Measurements from ENCODE around the gene RFX2. TPM values are rescaled to one million over a fixed set of nuclear protein-coding genes. Genes with fewer than 3 reads are reported as not detected.

RFX2 gene
- total RNA-seq, 1 donor from 2014 or later: 1.2 TPM

DNA sequence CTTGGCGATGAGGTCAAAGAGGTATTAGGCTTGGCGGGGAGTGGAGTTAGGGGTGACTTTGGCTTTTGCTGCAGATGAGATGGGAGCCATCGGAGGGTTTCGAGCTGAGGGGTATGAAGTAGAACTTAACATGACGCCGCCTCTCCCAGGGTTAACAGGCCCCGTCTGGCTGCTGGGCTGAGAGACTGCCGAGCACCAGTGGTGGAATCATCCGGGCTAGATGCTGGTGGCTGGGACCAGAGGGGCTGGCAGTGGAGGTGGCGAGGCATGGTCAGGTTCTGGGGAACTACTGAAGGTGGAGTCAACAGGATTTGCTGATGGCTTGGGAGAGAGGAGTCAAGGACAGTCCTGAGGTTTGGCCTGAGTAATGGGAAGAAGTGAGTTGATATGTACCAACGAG, 4.9 kb downstream of the RFX2 start:
- no peaks in the 10 kb centered on the region for H3K36me3 Mint-ChIP-seq (ENCODE audit: low read depth, unreplicated experiment)
- TF ChIP-seq, protein P1, sequence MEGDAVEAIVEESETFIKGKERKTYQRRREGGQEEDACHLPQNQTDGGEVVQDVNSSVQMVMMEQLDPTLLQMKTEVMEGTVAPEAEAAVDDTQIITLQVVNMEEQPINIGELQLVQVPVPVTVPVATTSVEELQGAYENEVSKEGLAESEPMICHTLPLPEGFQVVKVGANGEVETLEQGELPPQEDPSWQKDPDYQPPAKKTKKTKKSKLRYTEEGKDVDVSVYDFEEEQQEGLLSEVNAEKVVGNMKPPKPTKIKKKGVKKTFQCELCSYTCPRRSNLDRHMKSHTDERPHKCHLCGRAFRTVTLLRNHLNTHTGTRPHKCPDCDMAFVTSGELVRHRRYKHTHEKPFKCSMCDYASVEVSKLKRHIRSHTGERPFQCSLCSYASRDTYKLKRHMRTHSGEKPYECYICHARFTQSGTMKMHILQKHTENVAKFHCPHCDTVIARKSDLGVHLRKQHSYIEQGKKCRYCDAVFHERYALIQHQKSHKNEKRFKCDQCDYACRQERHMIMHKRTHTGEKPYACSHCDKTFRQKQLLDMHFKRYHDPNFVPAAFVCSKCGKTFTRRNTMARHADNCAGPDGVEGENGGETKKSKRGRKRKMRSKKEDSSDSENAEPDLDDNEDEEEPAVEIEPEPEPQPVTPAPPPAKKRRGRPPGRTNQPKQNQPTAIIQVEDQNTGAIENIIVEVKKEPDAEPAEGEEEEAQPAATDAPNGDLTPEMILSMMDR (IDR thresholded peaks at IDR 0.05; ENCODE audit: unreplicated experiment): no peak
- no peak overlapping the region for H3K27ac Mint-ChIP-seq (ENCODE audit: unreplicated experiment)
- peaks cover 14% of the 10 kb centered on the region for H3K27me3 Mint-ChIP-seq (ENCODE audit: unreplicated experiment)
- H3K9me3 Mint-ChIP-seq (ENCODE audit: unreplicated experiment): no peaks in the 10 kb centered on the region
- H3K4me3 Mint-ChIP-seq (ENCODE audit: unreplicated experiment): no peak overlapping the region
- peaks cover 10% of the 10 kb centered on the region for H3K4me1 Mint-ChIP-seq (ENCODE audit: unreplicated experiment)
- no peak for DNase-seq (ENCODE audit: low spot score)

DNA sequence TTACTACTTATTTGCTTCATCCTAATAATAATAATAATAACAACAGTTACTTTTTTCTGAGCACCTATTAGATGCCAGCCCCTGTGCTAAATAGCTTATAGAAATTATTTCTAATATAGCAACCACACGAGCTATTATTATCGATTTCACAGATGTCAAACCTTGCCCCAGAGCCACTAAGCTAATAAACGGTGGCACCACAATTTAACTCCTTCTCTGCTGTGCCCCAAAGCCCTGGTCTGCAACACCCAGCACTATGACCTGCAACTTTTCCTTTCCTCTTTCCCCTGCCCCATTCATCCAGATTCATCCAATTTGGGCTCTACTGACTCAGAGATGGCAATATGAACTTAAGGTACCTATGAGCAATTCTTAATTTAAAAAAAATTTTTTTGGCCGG, 6.4 kb downstream of the RFX2 start:
- Mint-ChIP-seq H3K4me3 (ENCODE audit: unreplicated experiment) (no peak overlapping the region), H3K27ac (ENCODE audit: unreplicated experiment) (no peak overlapping the region), H3K36me3 (ENCODE audit: low read depth, unreplicated experiment) (no peaks in the 10 kb centered on the region), H3K9me3 (ENCODE audit: unreplicated experiment) (no peaks in the 10 kb centered on the region), H3K4me1 (ENCODE audit: unreplicated experiment) (peaks cover 5% of the 10 kb centered on the region), H3K27me3 (ENCODE audit: unreplicated experiment) (peaks cover 7% of the 10 kb centered on the region)
- TF ChIP-seq, protein P1 (IDR thresholded peaks at IDR 0.05; ENCODE audit: unreplicated experiment): no peak
- no peak for DNase-seq (ENCODE audit: low spot score)

DNA sequence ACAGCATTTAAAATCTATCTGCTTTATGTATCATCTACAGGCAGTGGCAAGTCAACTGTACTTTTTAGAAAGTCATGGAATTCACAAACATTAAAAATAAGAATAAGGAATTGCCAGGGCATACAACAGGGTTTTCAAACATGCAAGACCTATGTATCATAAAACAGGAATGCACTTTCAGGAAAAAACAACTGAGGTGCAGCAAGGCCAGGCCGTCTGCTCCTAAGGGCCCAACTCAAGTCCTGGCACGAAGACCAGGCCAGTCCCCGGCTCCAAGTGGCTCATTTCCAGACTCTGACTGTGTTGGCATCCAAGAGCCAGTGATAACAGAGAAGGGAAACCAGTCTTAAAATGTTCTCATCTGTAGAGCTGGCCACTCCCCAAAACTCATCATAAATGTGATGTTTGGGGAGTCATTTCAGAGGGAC, 7.1 kb downstream of the RFX2 start:
- TF ChIP-seq, protein P1 (IDR thresholded peaks at IDR 0.05; ENCODE audit: unreplicated experiment): no peak
- Mint-ChIP-seq H3K27ac (ENCODE audit: unreplicated experiment) (no peak overlapping the region), H3K27me3 (ENCODE audit: unreplicated experiment) (peaks cover 4% of the 10 kb centered on the region), H3K9me3 (ENCODE audit: unreplicated experiment) (no peaks in the 10 kb centered on the region), H3K4me3 (ENCODE audit: unreplicated experiment) (no peak overlapping the region), H3K4me1 (ENCODE audit: unreplicated experiment) (peaks cover 2% of the 10 kb centered on the region), H3K36me3 (ENCODE audit: low read depth, unreplicated experiment) (no peaks in the 10 kb centered on the region)
- no peak for DNase-seq (ENCODE audit: low spot score)

DNA sequence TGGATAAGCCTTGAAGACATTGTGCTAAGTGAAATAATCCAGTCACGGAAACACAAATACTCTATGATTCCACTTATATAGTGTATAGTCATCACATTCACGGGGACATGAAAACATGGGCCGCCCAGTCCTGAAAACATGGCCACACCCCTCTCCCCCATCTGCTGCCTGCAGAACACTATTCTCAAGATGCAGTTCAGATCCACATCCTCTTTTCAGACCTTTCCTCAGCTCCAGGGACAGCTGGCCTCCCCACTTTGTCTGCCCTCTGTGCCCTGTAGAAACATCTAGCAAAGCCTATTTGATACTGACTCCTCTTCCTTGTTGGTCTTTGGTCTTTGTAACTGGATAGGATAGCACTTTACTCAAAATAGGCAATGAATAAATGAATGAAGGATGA, 8.3 kb downstream of the RFX2 start:
- Mint-ChIP-seq H3K36me3 (ENCODE audit: low read depth, unreplicated experiment) (no peaks in the 10 kb centered on the region), H3K4me1 (ENCODE audit: unreplicated experiment) (peaks cover 2% of the 10 kb centered on the region), H3K27ac (ENCODE audit: unreplicated experiment) (no peak overlapping the region), H3K4me3 (ENCODE audit: unreplicated experiment) (no peak overlapping the region), H3K27me3 (ENCODE audit: unreplicated experiment) (peaks cover 4% of the 10 kb centered on the region), H3K9me3 (ENCODE audit: unreplicated experiment) (no peaks in the 10 kb centered on the region)
- TF ChIP-seq, protein P1 (IDR thresholded peaks at IDR 0.05; ENCODE audit: unreplicated experiment): no peak
- no peak for DNase-seq (ENCODE audit: low spot score)

DNA sequence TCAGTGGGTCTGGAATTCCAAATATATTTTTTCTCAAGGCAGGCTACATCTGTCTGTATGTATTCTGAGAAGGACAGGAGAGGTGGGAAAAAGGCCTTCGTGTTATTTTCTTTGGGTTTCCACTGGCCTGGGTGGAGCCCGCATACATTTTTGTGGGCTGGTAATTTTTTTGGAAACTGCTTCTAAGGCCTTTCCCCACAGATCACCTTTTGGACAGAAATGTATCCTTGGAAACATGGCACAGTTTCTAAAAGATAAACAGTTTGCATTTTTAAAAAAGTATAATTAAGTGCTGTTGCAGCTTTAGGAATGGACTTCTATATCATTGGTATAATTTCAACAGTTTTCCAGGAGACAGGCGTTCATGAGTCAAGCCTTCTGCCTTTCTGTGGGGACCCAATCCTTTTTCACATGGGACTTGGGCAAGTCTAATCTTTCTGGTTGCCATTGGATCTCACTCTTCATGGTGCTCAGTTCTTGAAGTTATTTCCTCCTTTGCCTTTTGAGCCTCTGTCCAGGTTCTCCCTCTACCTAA, 8.9 kb downstream of the RFX2 start:
- TF ChIP-seq, protein P1 (IDR thresholded peaks at IDR 0.05; ENCODE audit: unreplicated experiment): no peak
- Mint-ChIP-seq H3K4me1 (ENCODE audit: unreplicated experiment) (peaks cover 2% of the 10 kb centered on the region), H3K27ac (ENCODE audit: unreplicated experiment) (no peak overlapping the region), H3K27me3 (ENCODE audit: unreplicated experiment) (peaks cover 4% of the 10 kb centered on the region), H3K9me3 (ENCODE audit: unreplicated experiment) (no peaks in the 10 kb centered on the region), H3K36me3 (ENCODE audit: low read depth, unreplicated experiment) (no peaks in the 10 kb centered on the region), H3K4me3 (ENCODE audit: unreplicated experiment) (no peak overlapping the region)
- DNase-seq (ENCODE audit: low spot score): no peak
